Measurements from ENCODE around the gene ETV6.

Gene ETV6

DNA sequence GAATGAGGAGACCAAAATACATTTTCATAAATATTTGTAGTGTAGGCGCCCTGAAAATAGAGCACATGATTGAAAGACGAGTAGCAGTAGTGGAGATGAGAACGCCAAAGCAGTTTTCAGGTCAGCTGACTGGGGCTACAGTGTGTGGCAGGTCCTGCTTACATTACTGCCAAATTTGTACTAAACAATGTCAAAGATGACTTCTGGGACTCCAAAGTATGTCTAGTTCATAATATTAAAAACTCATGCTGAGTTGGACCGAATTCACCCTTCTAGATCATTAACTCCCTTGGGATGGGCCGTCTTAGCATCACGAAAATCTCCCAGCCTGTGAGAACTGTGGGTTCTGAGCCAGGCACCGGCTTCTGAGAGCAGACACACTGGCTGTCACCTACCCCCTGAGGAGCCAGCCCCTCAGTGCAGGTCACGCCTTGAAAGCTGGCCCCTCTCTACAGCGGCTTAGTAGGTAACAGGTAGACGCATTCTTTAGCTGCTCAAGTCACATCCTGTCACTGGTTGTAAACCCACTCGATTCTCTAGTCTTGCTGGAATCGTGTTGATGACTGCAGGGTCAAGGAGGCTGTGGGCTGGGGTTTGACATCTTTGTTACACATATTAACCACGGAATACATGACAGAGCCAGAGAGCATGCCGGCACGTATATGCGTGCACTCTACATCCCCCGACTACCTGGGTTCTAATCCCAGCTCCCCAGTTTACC, 210.4 kb downstream of the ETV6 start:
- no peak for DNase-seq (ENCODE audit: low read depth)

DNA sequence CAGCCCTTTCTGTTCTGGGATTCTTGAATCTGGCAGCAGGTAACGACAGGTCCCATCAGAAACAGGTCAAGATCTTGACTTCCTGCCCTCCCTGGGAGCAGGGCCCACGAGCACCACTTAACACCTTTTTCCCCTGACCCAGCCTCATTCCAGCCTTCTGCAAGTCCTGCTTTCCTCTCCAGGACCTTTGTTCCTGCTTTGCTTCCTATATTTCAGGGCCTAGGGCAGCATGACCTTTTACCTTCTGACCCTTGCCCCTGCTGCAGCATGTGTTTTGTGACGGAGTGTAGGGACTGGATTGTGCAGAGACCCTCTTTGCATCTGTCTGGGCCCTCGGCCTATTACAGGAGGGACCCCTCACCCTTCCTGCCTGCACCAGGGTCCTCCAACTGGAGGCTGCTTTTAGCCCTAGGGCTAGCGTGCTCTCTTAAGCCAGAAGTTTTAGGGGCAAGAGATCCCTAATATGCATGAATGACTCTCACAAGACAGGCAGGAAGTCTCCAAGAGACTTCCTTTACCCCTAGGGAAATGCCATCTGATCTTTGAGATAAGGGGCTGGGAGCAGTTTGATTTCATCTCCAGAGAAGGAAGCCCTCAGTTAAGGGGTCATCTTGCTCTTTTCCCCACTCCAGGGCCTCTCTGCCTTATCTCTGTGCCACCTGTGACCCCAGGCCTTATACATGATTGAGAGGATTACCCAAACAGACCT, 211.8 kb downstream of the ETV6 start:
- no peak for DNase-seq (ENCODE audit: low read depth)

DNA sequence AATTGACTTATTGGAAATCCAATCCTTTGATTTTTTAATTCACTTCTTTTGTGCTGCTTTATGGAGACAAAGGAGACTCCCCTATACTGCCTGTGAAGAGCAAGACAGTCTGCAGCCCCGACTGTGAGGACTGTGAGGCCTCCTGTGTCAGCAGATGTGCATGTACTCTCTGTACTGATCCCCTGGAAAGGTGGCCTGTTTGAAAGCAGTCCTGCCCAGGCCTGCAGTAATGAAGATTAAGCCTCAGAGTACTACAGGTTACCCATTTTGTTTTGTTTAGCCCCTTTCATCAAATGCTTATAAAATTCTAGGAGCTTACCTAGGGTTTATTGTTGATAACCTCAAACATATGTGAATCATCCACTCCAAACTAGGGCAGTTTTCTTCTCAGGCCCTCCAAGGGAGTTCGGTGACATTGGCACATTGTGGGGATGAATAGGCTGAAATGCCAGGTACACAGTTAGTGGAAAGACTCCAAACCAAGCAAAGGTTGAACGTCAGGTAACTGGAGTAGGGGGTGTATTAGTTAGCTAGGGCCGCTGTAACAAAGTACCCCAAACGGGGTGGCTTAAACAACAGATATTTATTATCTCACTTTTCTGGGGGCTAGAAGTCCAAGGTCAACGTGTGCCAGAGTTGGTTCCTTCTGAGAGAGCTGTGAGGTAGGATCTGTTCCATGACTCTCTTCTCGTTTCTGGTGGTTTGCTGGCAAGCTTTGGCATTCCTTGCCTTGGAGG, 212.6 kb downstream of the ETV6 start:
- no peak for DNase-seq (ENCODE audit: low read depth)

DNA sequence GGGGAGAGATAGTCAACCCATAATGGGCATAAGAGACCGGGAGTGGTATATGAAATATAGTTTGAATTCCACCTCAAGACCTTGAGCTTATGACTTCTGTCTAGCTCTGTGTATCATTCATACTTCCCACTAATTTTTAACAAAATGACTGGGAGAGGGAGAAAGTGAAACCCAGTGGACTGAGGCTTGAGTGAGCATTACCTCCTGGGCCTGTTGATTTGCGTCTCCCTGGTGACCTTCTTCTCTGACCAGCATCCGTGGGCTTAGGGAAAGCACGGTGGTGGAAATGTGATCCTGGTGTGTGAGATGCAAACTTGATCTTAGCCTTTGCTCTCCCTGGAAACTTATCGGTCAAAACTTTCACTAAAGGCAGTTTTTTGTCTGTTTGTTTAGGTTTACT, 213.3 kb downstream of the ETV6 start:
- no peak for DNase-seq (ENCODE audit: low read depth)

DNA sequence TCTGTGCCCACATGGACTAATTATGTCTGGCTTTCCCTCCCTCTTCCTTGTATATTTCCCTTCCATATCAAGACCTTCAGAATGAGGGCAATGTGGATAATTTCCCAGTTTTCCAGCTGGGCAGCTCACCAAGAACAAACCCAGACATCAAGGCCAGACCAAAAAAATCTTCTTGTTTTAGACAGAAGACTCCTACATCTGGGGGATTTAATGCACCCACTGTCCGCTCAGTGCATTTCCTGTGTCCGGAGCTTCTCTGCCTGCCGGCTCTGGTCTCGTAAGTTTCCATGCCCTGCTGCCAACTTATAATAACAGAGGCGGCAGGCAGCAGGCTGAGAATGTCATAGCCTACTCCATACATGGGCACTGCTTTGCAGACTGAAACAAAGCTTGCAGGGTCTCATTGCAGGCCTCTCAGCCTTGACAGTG, 214.0 kb downstream of the ETV6 start:
- no peak for DNase-seq (ENCODE audit: low read depth)

DNA sequence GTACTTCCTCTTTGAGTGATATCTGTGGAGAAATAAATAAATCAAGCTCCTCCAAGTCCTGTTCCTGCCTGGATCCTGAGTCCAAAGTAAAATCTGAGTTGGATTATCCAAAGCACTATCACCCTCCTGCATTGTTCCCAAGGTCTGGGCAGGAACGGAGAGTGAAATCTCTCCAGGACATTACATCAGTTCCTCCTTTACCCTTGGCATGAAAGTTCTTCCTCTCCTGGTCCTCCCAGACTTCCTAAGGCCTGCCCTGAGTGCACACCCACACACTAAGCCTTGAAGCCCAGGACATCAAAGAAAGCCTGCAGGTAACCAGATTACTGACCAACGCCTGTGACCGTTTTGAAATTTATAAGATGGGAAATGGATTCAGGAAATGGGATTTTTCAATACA, 214.5 kb downstream of the ETV6 start:
- DNase-seq (ENCODE audit: low read depth), result no peak

DNA sequence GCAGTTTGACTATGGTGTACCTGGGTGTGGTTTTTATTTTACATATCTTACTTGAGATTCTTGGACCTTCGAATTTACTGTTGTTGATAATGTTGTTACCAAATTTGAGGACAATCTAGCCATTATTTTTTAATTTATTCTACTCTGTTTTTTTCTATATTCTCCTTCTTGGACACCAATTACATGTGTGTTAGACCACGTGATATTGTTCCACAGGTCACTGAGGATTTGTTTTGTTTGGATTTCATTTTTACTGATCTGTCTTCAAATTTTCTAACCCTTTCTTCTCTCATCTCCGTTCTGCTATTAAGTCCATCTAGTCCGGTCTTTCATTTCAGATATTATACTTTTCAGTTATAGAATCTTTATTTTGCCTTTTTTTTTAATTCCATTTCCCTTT, 216.3 kb downstream of the ETV6 start:
- no peak for DNase-seq (ENCODE audit: low read depth)

DNA sequence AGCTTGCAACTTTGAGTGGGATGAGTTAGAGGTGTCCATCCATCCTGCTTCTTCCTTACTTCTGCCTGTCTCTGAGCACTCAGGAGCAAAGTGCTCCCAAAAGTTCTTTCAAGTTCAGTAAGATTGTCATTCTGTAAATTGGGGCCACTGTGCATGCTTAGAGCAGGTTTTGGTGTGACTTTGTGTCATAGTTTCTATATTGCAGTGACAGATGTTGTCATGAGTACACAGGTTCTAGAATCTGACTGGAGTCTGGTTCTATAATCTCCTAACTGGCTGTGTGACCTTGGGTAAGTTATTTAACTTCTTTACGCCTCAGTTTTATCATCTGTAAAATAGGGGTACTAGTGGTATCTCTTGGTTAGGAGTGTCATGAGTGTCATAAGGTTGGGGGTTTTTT, 218.6 kb downstream of the ETV6 start:
- DNase-seq (ENCODE audit: low read depth), result no peak

DNA sequence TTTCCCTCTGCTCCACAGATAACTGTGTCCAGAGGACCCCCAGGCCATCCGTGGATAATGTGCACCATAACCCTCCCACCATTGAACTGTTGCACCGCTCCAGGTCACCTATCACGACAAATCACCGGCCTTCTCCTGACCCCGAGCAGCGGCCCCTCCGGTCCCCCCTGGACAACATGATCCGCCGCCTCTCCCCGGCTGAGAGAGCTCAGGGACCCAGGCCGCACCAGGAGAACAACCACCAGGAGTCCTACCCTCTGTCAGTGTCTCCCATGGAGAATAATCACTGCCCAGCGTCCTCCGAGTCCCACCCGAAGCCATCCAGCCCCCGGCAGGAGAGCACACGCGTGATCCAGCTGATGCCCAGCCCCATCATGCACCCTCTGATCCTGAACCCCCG, 219.9 kb downstream of the ETV6 start:
- DNase-seq (ENCODE audit: low read depth), result no peak

DNA sequence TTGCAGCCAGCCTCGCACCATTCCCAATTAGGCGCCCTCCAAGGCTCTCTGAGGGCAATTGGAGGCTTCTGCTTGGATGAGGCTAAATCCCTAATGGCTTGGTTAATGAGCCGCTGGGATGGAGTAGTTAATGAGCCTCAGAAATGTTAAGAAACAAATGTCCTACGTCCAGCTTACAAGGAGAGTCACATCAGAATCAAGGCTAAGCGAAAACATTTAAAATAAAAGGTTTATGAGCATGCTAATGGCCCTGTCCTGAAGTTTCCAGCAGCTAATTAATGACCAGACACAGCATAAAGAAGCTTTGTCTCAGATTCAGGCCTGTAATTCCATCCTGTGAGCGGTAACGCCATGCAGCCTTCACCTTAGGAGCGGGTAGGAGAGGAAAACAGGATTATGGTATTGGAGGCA, 220.6 kb downstream of the ETV6 start:
- DNase-seq (ENCODE audit: low read depth), result no peak

DNA sequence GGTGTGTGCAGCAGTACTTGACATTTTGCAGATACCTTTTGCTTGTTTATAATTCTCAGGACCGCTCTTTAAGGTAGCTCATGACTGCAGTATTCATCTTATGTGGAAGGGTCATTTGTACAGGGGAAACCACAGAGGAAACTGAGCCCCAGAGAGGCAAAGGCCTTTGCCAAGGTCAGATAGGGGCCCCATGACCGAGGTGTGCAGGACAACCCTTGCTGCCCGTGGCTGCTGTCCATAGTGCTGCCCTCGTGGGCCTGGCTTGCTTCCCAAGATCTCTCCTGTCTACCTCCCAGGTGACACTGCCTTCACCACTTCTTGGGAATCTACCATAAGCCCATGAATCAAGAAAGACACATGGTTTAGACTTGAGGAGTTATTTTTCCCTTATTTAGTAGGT, 222.6 kb downstream of the ETV6 start:
- DNase-seq (ENCODE audit: low read depth), result no peak

DNA sequence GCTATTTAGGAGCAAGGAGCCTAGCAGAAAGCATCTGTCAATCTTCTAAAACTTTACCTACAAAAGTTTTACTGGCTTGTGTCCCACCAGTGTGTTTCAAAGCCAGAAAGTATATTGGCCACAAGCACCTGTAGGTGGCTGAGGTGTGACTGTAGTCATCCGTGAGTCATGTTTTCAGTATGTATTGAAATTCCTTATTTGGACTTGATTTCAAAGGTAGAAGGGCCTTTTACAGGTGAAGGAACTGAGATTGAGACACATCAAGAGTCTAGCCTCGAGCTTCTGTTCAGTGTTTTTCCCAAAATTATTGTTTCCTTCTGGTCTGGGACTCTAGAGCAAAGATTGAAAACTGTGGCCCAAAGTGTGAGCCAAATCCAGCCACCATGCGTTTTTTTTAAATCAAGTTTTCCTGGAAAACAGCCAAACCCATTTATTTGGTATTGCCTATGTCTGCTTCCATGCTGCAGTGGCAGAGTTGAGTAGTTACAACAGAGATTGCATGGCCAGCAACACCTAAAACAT, 226.0 kb downstream of the ETV6 start:
- DNase-seq (ENCODE audit: low read depth), result no peak

DNA sequence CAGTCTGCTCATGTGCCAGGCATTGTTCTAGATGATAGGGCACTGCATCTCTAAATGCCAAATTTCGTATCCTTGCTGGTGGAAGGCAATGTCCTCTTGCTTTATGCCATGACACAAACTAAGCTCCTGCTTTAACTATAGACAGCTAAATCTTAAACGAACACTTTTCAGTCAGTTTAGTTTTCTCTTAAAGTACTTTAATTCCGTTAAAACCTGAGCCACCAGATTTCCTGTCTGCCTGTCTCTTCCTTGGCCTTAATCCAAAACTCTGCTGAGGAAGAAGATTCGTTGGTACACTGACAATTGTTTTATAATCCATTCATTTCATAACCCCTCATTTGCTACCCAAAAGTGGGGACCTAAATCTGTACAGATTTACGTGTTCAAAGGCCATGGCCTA, 226.8 kb downstream of the ETV6 start:
- no peak for DNase-seq (ENCODE audit: low read depth)

DNA sequence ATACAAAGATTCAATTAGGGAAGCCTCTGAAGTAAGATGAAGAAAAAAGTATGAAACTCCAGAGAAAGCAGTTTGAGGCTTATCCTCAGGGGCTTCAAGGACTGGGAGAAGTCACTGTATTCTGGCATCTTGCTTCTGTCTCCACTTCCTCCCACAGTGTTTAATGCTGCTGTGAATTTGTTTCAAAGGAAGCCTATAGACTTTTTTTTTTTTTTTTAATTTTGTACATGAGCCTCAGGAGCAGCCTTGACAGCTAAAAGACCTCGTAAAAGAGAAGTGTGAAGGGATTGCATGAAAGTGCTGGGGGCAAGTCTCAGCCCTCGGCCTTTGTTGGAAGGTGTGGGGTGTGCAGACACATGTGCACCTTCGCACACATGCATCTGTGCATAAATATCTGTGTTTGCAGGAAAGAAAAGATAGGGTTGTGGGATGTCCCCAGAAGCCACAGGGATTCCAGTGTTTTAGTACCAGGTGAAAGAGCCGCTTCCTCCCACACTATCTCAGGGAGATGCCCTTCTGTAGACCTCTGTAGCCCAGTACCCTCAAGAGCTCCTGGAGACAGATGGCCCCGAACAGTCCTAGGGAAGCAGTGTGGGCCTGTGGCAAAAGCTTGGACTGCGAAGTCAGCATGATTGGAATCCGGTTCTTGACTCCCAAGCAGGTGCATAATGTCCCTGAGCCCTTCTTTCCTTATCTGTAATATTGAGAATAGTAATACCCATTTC, 227.8 kb downstream of the ETV6 start:
- DNase-seq (ENCODE audit: low read depth), result no peak

DNA sequence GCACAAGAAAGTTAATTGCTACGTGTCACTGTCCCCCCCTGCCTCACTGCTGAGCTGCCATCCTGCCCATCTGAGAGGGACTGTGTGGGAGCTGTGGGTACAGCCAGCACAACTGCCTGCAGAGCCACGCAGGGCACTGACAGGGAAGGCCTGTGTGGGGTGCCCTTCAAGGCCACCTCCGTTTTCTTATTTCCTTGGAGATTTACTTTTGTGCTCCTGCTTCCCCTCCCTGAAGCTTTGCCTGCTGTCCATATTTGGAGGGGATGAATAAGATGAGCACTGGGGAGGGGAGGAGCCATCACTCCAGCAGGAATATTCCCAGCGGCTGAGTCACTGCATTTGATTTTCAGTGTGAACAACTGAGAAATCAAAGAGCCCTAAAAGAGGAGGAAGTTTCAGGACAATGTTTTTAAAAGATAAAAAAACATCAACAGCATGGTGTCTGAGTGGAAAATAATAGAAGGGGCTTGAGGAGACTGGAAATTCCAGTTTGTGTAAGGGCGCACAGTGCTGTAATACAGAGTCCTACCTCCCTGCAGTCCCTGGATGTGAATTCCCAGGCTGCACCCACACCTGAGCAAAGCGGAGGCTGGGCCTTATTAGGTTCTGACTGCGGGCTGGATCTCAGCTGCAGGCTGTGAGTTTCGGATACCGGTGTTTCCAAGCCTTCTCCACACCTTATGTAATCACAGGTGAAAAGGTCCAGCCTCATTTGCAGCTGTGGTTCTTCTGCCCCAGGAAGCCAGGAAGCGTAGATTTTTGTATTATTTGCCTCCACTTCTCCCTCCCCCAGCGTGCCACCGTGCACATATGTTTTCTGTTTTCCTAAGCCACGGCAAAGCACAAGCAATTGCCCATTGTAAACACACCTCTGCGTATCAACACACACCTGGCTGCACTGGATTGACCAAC, 228.7 kb downstream of the ETV6 start:
- no peak for DNase-seq (ENCODE audit: low read depth)

DNA sequence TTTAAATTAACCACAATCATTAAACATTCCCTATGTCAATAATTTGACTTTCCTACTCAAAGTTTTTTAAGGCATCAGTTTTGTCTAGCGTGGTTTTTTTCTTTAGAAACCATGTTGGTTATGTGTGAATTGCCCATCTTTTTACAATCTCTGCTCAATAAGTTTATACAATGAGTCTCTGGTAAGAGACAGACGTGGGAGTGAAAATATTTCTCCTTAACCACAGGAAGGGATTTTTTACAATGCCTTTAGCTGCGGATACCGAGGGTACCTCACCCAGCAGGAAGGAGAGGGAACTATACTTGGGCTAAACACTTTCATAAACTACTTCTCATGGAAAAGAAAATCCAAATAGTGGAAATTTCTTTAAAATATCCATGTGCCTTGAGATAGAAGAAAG, 229.8 kb downstream of the ETV6 start:
- no peak for DNase-seq (ENCODE audit: low read depth)

DNA sequence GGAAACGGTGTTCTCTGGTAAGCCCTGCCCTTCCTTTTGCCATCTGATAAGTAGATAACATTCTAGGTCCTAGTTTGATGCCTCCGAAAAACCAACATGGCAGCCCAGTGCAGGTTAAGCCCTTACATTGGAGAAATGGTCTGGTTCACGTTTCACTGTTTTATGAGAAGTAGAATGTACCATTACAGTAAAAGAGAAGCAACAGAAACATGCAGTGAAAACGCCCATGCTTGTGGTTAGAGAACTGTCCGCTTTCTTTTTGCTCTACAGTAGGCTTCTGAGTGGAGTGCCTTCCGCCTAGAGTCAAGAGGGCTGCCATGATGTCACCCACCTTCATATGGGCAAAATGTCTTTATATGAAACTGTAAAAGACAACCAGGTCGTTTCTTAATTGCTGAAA, 230.9 kb downstream of the ETV6 start:
- no peak for DNase-seq (ENCODE audit: low read depth)

DNA sequence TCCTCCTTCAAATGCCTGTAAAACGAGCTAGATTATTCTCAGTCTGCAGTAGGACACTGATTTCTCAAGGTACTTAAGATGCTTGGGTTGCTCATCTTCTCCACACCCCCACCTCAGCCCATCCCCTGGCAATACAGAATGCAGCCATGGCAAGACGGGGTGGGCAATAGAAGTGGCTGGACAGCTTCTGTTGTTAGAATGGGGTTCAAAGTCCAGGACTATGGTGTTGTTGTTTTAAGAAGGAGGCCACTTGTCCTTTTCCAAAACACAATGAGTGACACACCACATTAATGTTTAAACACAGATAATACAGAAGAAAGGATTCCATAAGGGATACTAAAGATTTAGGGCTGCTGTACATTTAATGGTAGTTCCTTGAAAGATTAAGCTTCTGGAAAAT, 232.4 kb downstream of the ETV6 start:
- no peak for DNase-seq (ENCODE audit: low read depth)

DNA sequence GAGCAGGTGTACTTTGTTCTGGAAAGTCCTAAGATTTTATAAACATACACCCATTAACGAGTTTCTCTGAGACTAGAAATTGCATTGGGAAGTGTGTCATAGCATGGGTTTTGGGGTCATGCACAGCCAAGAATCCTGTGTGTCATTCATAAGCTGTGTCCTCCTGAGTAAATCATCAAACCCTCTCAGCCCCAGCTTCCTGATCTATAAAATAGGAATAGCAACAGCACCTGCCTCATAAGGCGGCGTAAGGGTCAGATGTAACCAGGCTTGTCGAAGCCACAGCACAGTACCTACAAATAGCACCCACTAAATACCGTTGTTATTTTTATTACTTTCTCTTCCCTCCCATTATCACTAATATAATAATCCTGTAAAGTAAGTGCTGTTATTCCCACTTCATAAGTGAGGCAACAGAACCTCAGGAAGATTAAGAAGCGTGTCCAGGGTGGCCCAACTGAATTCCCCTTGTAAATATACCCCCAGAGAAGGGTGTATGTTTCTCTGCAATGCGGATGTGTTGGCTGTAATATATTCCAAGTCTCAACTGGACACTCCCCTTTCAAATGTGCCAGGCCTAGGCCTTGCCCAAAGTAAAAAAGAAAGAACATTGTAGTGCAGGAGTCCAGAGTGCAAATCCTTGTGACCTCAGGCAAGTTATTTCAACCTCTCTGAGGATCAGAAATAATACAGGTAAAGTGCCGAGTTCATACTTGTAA, 233.0 kb downstream of the ETV6 start:
- no peak for DNase-seq (ENCODE audit: low read depth)

DNA sequence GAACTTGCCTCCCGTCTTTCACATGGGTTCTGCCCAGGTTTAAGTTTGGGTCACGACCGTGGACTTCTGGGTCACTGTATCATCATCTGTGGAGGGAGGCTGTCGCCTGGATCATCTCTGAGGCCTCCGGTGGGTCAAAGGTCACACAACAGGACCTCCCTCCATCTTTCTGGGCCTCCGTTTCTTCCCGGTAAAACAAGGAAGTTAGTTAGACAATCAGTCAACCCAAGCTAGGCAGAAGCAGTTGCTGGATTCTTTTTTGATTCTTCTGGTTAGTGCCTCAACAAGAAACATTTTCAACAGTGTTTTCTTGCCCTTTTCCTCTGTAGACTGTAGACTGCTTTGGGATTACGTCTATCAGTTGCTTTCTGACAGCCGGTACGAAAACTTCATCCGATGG, 234.6 kb downstream of the ETV6 start:
- no peak for DNase-seq (ENCODE audit: low read depth)
